ENCODE data around the gene MSX1. TPM values are rescaled to one million over a fixed set of nuclear protein-coding genes. Genes with fewer than 3 reads are reported as not detected.

MSX1 gene
- total and polyA plus RNA-seq, 2 of the 13 experiments (the other 11 are each of a cell fraction or from before 2014, with no cell fraction given): 12.1 to 14.9 TPM

DNA sequence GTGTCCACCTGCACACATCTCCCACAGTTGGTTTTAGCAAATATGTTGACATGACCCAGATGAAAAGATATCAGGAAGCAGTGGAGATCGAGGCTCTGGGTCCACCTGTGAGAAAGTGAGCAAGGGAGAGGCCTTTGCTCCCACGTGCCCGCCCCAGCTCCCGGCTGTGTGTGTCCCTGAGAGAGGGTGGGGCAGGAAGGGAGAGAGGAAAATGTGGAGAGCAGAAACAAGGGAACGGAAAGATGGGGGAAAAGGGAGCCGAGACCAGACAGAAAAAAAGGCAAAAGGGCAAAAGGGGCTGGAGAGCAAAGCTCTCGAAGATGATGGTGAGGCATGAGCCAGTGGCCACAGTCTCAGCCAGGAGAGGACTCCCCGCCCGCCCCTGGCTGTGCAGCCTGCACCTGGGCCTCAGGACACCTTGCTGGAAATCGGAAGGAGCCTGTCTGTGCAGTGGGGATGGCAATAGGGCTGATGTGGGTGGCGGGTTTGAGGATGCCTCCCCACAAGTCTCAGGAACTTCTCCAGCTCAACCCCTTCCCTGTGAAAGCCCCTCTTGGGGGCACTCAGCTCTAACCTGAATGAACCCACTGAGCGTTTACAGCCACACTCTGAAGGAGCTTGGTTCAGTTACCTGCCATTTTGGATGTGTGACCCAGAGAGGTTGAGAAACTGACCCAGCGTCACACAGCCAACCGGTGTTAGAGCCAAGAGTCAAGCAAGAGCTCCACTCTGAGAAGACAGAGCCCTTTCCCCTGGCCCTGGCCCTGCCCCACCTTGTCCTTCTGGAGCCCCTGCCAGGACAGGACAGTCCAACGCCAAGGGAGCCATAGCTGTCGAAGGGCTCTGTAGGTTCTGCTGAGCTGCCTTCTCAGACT lies 20.3 kb upstream of the MSX1 start (continued):
- no peak for TF ChIP-seq ZBTB39 (CRISPR knock-in tag; IDR thresholded peaks at IDR 0.05)
- TF ChIP-seq, protein P1, sequence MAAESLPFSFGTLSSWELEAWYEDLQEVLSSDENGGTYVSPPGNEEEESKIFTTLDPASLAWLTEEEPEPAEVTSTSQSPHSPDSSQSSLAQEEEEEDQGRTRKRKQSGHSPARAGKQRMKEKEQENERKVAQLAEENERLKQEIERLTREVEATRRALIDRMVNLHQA (CRISPR knock-in tag; IDR thresholded peaks at IDR 0.05): no peak
- TF ChIP-seq ZNF441 (CRISPR knock-in tag; IDR thresholded peaks at IDR 0.05; ENCODE audit: borderline replicate concordance): no peak
- TF ChIP-seq ZFY (CRISPR knock-in tag; IDR thresholded peaks at IDR 0.05): 0 out of 2 replicates have a peak, but pooled peaks have one; percentile 23
- no peak for TF ChIP-seq SIX1 (CRISPR knock-in tag; IDR thresholded peaks at IDR 0.05; ENCODE audit: borderline replicate concordance)
- TF ChIP-seq, protein P2, sequence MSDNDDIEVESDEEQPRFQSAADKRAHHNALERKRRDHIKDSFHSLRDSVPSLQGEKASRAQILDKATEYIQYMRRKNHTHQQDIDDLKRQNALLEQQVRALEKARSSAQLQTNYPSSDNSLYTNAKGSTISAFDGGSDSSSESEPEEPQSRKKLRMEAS (IDR thresholded peaks at IDR 0.05): peak; percentile 90
- TF ChIP-seq ZNF331 (CRISPR knock-in tag; IDR thresholded peaks at IDR 0.05): no peak
- TF ChIP-seq SPEN (CRISPR knock-in tag; IDR thresholded peaks at IDR 0.05; ENCODE audit: low read depth): no peak
- TF ChIP-seq KLF12 (CRISPR knock-in tag; IDR thresholded peaks at IDR 0.05; ENCODE audit: borderline replicate concordance): peak; percentile 36; the same call in 1 of the 2 replicates
- TF ChIP-seq NR2F1 (CRISPR knock-in tag; IDR thresholded peaks at IDR 0.05): no peak
- TF ChIP-seq FUBP1 (CRISPR knock-in tag; IDR thresholded peaks at IDR 0.05; ENCODE audit: borderline replicate concordance): no peak
- TF ChIP-seq, protein P3, sequence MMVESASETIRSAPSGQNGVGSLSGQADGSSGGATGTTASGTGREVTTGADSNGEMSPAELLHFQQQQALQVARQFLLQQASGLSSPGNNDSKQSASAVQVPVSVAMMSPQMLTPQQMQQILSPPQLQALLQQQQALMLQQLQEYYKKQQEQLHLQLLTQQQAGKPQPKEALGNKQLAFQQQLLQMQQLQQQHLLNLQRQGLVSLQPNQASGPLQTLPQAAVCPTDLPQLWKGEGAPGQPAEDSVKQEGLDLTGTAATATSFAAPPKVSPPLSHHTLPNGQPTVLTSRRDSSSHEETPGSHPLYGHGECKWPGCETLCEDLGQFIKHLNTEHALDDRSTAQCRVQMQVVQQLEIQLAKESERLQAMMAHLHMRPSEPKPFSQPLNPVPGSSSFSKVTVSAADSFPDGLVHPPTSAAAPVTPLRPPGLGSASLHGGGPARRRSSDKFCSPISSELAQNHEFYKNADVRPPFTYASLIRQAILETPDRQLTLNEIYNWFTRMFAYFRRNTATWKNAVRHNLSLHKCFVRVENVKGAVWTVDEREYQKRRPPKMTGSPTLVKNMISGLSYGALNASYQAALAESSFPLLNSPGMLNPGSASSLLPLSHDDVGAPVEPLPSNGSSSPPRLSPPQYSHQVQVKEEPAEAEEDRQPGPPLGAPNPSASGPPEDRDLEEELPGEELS (CRISPR knock-in tag; IDR thresholded peaks at IDR 0.05): no peak
- no peak for TF ChIP-seq ZNF142 (CRISPR knock-in tag; IDR thresholded peaks at IDR 0.05)
